HG03175 (cell line): ENCODE data around the gene C2orf72.
A peak's percentile ranks its signal among the peaks of the same experiment; 100 is the strongest.

Experiments used
- ATAC-seq: cut with Tn5 transposase; IDR thresholded peaks from one replicate; pipeline ENCODE4 v1.9.1; 2021; ENCODE audit warnings: mild to moderate bottlenecking, moderate library complexity; ENCODE audit not compliant: unreplicated experiment

The C2orf72 gene

GRCh38 chr2:231041061-231041689 is 3.9 kb downstream of the C2orf72 start:
- no peak for ATAC-seq

GRCh38 chr2:231043796-231044195 is 6.5 kb downstream of the C2orf72 start:
- no peak for ATAC-seq

- ATAC-seq: no peak
Measured at GRCh38 chr2:231046916-231047273, 9.6 kb downstream of the C2orf72 start.

GRCh38 chr2:231047274-231047922 is 10.1 kb downstream of the C2orf72 start:
- ATAC-seq: no peak

- no peak for ATAC-seq
Measured at GRCh38 chr2:231047923-231048915, 10.9 kb downstream of the C2orf72 start.

GRCh38 chr2:231049286-231050017 is 12.1 kb downstream of the C2orf72 start:
- ATAC-seq: no peak

- no peak for ATAC-seq
Measured at GRCh38 chr2:231050018-231050901, 12.9 kb downstream of the C2orf72 start.

GRCh38 chr2:231051116-231051515 is 13.8 kb downstream of the C2orf72 start:
- ATAC-seq: no peak

- ATAC-seq: peak; percentile 63
Measured at GRCh38 chr2:231052494-231053451, 15.4 kb downstream of the C2orf72 start.

GRCh38 chr2:231053846-231054245 is 16.5 kb downstream of the C2orf72 start:
- no peak for ATAC-seq

- ATAC-seq: peak; percentile 73
Measured at GRCh38 chr2:231056453-231057416, 19.4 kb downstream of the C2orf72 start, which contains the start of gene PSMD1. PSMD1 (plus strand) TSS chr2:231056867; CDS start chr2:231057026, 159 bp downstream.

GRCh38 chr2:231057590-231057989 is 20.3 kb downstream of the C2orf72 start:
- ATAC-seq: no peak

GRCh38 chr2:231058761-231059550 is 21.6 kb downstream of the C2orf72 start:
- ATAC-seq: no peak

GRCh38 chr2:231059756-231060155 is 22.4 kb downstream of the C2orf72 start:
- ATAC-seq: no peak

GRCh38 chr2:231062776-231063175 is 25.5 kb downstream of the C2orf72 start:
- ATAC-seq: no peak

GRCh38 chr2:231063347-231063746 is 26.0 kb downstream of the C2orf72 start:
- no peak for ATAC-seq

- ATAC-seq: no peak
Measured at GRCh38 chr2:231065966-231066365, 28.6 kb downstream of the C2orf72 start.
